HepG2 (cell line): ENCODE results near the gene GRAMD4. TPM values are rescaled to one million over a fixed set of nuclear protein-coding genes. Genes with fewer than 3 reads are reported as not detected.

ENCODE experiments used
- ARID4A ChIP-seq: sonication (generic); formaldehyde crosslinking; IDR thresholded peaks from 2 replicates; pipeline ENCODE4 v1.5.0; 2020; ENCODE audit warnings: mild to moderate bottlenecking, missing genetic modification reagents, borderline replicate concordance
- BRF2 ChIP-seq: sonication (generic); formaldehyde crosslinking; IDR thresholded peaks from 2 replicates; pipeline ENCODE4 v1.8.1; 2022; ENCODE audit warnings: mild to moderate bottlenecking, missing genetic modification reagents
- FOXP1 ChIP-seq, 2 experiments: fragments of 450-650 bp in 1 of 2; IDR thresholded peaks; 2 replicates each; pipeline ENCODE4 v1.6.1; 2017 to 2018; ENCODE audit warnings: antibody characterized with exemption in 1 of 2
- IRX3 ChIP-seq: sonication (generic); formaldehyde crosslinking; IDR thresholded peaks from 2 replicates; pipeline ENCODE4 v1.8.1; 2023; ENCODE audit warnings: mild to moderate bottlenecking, low read depth, missing genetic modification reagents, borderline replicate concordance
- PAXIP1 ChIP-seq: sonication (generic); formaldehyde crosslinking; conservative IDR thresholded peaks from 2 replicates; pipeline ENCODE4 v1.4.0; 2020; ENCODE audit warnings: mild to moderate bottlenecking, missing genetic modification reagents, moderate library complexity
- TARDBP ChIP-seq: sonication (generic); formaldehyde crosslinking; IDR thresholded peaks from 2 replicates; pipeline ENCODE4 v1.8.0; 2022; ENCODE audit warnings: mild to moderate bottlenecking, missing genetic modification reagents
- ZFY ChIP-seq: sonication (generic); formaldehyde crosslinking; IDR thresholded peaks from 2 replicates; pipeline ENCODE4 v1.4.0; 2020; ENCODE audit warnings: missing genetic modification reagents
- ZNF337 ChIP-seq: sonication (generic); formaldehyde crosslinking; IDR thresholded peaks from 2 replicates; pipeline ENCODE4 v1.5.1; 2020; ENCODE audit warnings: missing genetic modification reagents, low read depth, mild to moderate bottlenecking, borderline replicate concordance
- ZNF362 ChIP-seq: sonication (generic); formaldehyde crosslinking; IDR thresholded peaks from 2 replicates; pipeline ENCODE4 v1.4.0; 2020; ENCODE audit warnings: missing genetic modification reagents, mild to moderate bottlenecking, borderline replicate concordance
- ZNF552 ChIP-seq: sonication (generic); formaldehyde crosslinking; IDR thresholded peaks from 2 replicates; pipeline ENCODE4 v1.9.0; 2022; ENCODE audit warnings: missing genetic modification reagents, mild to moderate bottlenecking, borderline replicate concordance
- ZNF609 ChIP-seq: sonication (generic); formaldehyde crosslinking; IDR thresholded peaks from 2 replicates; pipeline ENCODE4 v1.4.0; 2020; ENCODE audit warnings: mild to moderate bottlenecking, missing genetic modification reagents, borderline replicate concordance
- ZNF749 ChIP-seq: sonication (generic); formaldehyde crosslinking; IDR thresholded peaks from 2 replicates; pipeline ENCODE4 v1.8.0; 2022; ENCODE audit warnings: mild to moderate bottlenecking, missing genetic modification reagents, moderate library complexity, borderline replicate concordance
- polyA plus RNA-seq, 8 experiments: library from polyadenylated mRNA; depleted of rRNA in 3 of 8; stranded (reverse) in 7 of 8; unstranded in 1 of 8; fragments of >200 nt; fragmentation: Illumina TruSeq in 4 of 8; extraction: Trizol in 4 of 8; gene quantifications; 2 replicates each; pipeline versions ENCODE4 v1.2.1 to v1.2.3, GENCODE V29; 2011 to 2016; ENCODE audit warnings: low read depth in 4 of 8, missing spikeins in 1 of 8, mixed read lengths in 1 of 8; ENCODE audit not compliant: insufficient read depth in 1 of 8
- total RNA-seq, 5 experiments: library from RNA; depleted of rRNA; stranded (reverse); fragments of >200 nt; fragmentation: Illumina TruSeq; extraction: Trizol; gene quantifications; 2 replicates each; pipeline ENCODE4 v1.2.3, GENCODE V29; 2016; ENCODE audit warnings: low read depth in 1 of 5

GRAMD4 gene
- total and polyA plus RNA-seq, 2 of the 13 experiments (the other 11 are each of a cell fraction or from before 2014, with no cell fraction given): 15.2 to 15.7 TPM

GRCh38 chr22:46646531-46647215 is 26.5 kb downstream of the GRAMD4 start (continued):
- peak; percentile 59; the same call in 1 of the 2 replicates for TF ChIP-seq PAXIP1 (CRISPR knock-in tag)
- no peak for TF ChIP-seq ZNF609 (CRISPR knock-in tag)
- TF ChIP-seq ZNF337 (CRISPR knock-in tag): no peak
- TF ChIP-seq ZFY (CRISPR knock-in tag): no peak
- no peak for TF ChIP-seq FOXP1 (IDR thresholded peaks at IDR 0.05)
- no peak for TF ChIP-seq FOXP1 (CRISPR knock-in tag; IDR thresholded peaks at IDR 0.05)
- no peak for TF ChIP-seq ZNF362
- TF ChIP-seq ZNF749 (CRISPR knock-in tag): no peak
- no peak for TF ChIP-seq TARDBP (CRISPR knock-in tag)
- TF ChIP-seq IRX3: no peak
- no peak for TF ChIP-seq ARID4A (CRISPR knock-in tag)
- TF ChIP-seq BRF2 (CRISPR knock-in tag): no peak
- no peak for TF ChIP-seq ZNF552 (CRISPR knock-in tag)
